Activated naive CD8-positive, alpha-beta T cell treated with anti-CD3 and anti-CD28 coated beads for 36 hours (primary cell): ENCODE data around the gene TBX2. TPM values are rescaled to one million over a fixed set of nuclear protein-coding genes. Genes with fewer than 3 reads are reported as not detected.

Experiments used
- DNase-seq: peaks from one replicate; pipeline ENCODE4 v3.0.0; 2021
- H3K27ac Mint-ChIP-seq: one replicate; pipeline ENCODE4 v1.8.0; 2022; ENCODE audit warnings: mild to moderate bottlenecking, moderate library complexity, mixed read lengths
- H3K27me3 Mint-ChIP-seq: one replicate; pipeline ENCODE4 v1.8.0; 2022; ENCODE audit warnings: mild to moderate bottlenecking, mixed read lengths
- H3K36me3 Mint-ChIP-seq: one replicate; pipeline ENCODE4 v1.8.0; 2021; ENCODE audit warnings: mild to moderate bottlenecking, mixed read lengths
- H3K4me1 Mint-ChIP-seq: one replicate; pipeline ENCODE4 v1.8.0; 2021; ENCODE audit warnings: mixed read lengths
- H3K4me3 Mint-ChIP-seq: one replicate; pipeline ENCODE4 v1.8.0; 2022; ENCODE audit warnings: mild to moderate bottlenecking, moderate library complexity, mixed read lengths
- H3K9me3 Mint-ChIP-seq: one replicate; pipeline ENCODE4 v1.8.0; 2022; ENCODE audit warnings: mixed read lengths
- total RNA-seq, 2 experiments: library from RNA; stranded (reverse); gene quantifications; one replicate each; pipeline ENCODE4 v1.2.3, GENCODE V29; 2021

TBX2 gene
- total RNA-seq, 2 experiments from 2014 or later, result not detected

DNA sequence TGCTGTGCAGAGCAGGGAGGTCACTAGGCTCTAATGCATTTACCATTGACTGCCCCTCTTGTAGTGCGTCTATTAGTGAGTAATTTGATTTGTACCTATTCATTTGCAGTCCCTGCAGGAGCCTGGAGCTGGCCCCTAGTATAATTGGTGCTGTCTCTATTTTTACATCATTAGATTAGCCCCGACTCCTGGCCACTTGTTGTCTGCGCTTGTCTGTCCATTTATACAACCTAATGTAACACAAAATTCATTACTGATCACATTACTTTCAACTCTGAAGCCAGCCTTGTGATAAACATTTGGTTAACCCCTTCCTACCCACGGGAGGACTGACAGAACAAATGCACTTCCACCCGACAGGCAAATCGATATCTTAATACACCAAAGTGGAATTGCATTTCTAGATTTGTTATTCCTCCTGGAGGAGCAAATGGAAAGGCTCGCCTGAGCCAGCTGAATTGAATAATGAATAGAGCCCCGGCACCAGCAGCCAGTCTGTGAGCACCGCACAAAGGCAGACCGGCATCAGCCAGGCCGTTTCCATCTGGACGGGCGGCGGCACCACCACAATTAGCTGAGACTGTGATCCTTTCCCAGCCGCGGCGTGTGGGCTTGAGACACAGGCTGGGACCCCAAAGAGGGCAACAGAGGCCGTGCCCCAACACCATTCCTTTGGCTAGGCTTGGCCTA, 18.7 kb upstream of the TBX2 start:
- Mint-ChIP-seq H3K27ac (no peak overlapping the region), H3K4me3 (no peak overlapping the region), H3K4me1 (no peaks in the 10 kb centered on the region), H3K9me3 (no peaks in the 10 kb centered on the region), H3K36me3 (peaks cover 2% of the 10 kb centered on the region), H3K27me3 (no peaks in the 10 kb centered on the region)
- no peak for DNase-seq

DNA sequence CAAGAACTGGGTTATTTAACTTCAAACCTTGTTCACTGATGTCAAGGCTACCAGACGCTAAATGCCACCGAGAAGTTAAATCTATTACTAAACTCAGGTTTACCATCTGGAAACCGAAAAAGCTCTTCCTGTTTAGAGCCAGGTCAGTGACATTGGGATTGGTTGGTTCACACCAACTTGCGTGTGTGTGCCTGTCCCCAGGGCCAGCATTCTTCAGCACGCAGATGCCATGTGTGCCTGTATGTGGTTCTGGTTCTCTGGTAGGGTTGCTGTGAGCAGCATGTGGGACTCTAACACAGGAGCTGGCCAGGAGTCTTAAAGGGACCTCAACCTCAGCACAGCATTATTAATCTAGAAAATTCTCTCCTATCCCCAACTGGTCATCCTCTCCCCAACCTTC, 18.1 kb upstream of the TBX2 start:
- Mint-ChIP-seq H3K4me3 (no peak overlapping the region), H3K36me3 (peaks cover 2% of the 10 kb centered on the region), H3K27me3 (no peaks in the 10 kb centered on the region), H3K27ac (no peak overlapping the region), H3K4me1 (no peaks in the 10 kb centered on the region), H3K9me3 (no peaks in the 10 kb centered on the region)
- DNase-seq, result no peak

- no peak overlapping the region for H3K27ac Mint-ChIP-seq
- H3K36me3 Mint-ChIP-seq, result peaks cover 2% of the 10 kb centered on the region
- H3K4me1 Mint-ChIP-seq, result no peaks in the 10 kb centered on the region
- H3K27me3 Mint-ChIP-seq, result no peaks in the 10 kb centered on the region
- H3K9me3 Mint-ChIP-seq, result no peaks in the 10 kb centered on the region
- H3K4me3 Mint-ChIP-seq, result no peak overlapping the region
- no peak for DNase-seq
Observed at GRCh38 chr17:61382796-61383688, 16.6 kb upstream of the TBX2 start.

DNA sequence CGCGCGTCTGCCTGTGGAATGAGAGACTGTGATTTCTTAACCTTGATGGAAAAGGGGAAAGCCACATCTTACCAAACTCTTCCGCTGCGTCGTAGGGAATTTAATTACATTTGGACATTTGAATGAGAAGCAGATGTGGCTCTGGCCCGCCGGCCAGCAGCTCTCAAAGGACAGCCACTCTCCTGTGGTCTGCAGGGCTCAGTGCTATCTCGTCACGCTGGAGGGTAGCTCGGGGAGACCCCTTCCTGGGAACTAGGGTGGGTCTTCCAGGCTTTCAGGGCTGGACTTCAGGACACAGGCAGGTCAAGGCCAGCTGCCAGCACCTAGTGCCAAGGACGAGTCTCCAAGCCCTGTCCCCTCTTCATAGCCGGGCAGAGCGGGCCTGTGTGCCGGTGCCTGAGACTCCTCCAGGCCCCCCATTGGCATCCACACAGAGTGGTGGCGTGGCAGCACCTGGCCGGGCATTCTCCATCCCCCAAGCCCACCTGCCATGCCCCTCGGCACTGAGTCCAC, 15.9 kb upstream of the TBX2 start:
- Mint-ChIP-seq H3K27ac (peak overlapping the region; percentile 42), H3K4me1 (no peaks in the 10 kb centered on the region), H3K4me3 (no peak overlapping the region), H3K9me3 (no peaks in the 10 kb centered on the region), H3K36me3 (peaks cover 2% of the 10 kb centered on the region), H3K27me3 (no peaks in the 10 kb centered on the region)
- no peak for DNase-seq

DNA sequence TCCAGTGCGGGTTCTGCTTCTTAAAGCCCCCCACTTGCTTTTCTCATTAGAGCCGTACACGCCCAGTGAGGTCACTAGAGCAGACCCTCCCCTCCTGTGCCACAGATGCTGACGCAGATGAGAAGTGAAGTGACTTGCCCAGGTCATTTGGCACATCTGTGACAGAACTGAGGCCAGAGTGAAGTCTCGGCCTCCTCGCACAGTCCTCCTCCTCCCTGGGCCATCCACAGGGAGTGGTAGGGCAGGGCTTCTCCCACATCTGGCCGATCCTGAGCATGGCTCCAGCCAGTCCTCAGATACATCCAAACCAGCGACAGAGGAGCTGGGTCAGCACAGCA, 15.3 kb upstream of the TBX2 start:
- Mint-ChIP-seq H3K36me3 (peaks cover 2% of the 10 kb centered on the region), H3K9me3 (no peaks in the 10 kb centered on the region), H3K4me1 (no peaks in the 10 kb centered on the region), H3K27ac (no peak overlapping the region), H3K27me3 (peaks cover 4% of the 10 kb centered on the region), H3K4me3 (no peak overlapping the region)
- no peak for DNase-seq

DNA sequence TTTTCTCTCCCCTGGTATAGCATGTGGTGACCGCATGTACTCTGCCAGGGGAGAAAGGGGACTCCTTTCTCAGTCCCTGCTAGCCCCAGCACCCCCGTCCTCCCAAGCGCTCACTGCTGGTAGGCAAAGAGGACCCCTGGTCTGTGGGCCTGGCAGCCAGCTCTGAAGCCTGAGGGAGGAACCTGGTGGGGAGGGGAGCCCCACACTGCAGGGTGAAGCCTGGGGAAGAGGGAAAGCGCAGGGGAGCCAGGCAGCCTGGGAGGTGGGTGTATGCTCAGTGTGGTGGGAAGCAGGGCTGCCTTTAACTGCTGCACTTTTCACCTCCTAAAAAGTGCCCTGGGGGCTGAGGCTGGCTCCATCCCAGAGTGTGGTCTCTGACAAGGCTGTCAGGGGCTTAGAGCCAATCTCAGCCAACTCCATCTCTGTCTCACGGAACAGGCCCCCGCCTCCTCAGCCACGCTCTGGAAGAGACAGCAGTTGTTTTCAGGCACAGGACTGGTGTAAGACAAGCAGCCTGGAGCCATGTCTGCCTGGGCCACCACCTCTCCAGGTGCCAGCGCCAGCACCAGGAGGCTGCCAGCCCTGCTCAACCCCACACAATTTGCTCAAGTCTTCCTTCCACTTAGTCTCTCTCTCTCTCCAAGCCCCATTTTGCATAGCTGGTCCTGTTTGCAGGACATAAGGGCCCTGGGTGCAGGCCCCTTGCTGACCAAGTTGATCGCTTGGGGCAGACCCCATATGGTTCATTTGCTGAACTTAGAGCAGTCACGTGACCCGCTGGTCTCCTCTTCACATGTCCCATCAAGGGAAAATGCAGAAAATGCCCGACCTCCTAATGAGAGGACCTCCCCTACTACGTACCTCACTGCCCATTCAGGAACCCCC, 14.7 kb upstream of the TBX2 start:
- peaks cover 4% of the 10 kb centered on the region for H3K27me3 Mint-ChIP-seq
- H3K4me3 Mint-ChIP-seq, result no peak overlapping the region
- H3K9me3 Mint-ChIP-seq, result no peaks in the 10 kb centered on the region
- no peak overlapping the region for H3K27ac Mint-ChIP-seq
- H3K36me3 Mint-ChIP-seq, result peaks cover 2% of the 10 kb centered on the region
- no peak for DNase-seq
- H3K4me1 Mint-ChIP-seq, result no peaks in the 10 kb centered on the region

- H3K4me1 Mint-ChIP-seq, result no peaks in the 10 kb centered on the region
- no peak for DNase-seq
- no peak overlapping the region for H3K27ac Mint-ChIP-seq
- no peaks in the 10 kb centered on the region for H3K9me3 Mint-ChIP-seq
- H3K27me3 Mint-ChIP-seq, result peaks cover 4% of the 10 kb centered on the region
- H3K36me3 Mint-ChIP-seq, result peaks cover 2% of the 10 kb centered on the region
- no peak overlapping the region for H3K4me3 Mint-ChIP-seq
Observed at GRCh38 chr17:61385577-61386236, 13.9 kb upstream of the TBX2 start.

DNA sequence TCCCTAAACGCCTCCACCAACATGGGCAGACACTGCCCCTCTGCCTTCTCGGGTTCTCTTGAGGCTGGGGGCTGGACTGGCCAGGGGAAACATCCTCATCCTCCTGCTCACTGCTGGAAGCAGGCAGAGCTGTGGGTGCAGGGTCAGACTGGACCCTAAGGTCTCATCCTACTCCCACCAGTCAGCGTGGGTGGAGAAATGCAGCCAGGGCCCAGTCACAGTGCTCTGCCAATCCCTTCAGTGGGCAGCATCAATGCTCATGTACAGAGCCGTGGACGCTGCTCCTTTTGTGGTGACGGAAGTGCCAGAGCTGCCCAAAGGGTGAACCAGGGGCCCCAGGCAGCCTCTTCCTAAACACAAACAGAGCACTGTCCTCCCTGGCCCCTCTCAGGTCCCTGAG, 13.4 kb upstream of the TBX2 start:
- peaks cover 2% of the 10 kb centered on the region for H3K36me3 Mint-ChIP-seq
- H3K9me3 Mint-ChIP-seq, result no peaks in the 10 kb centered on the region
- peaks cover 4% of the 10 kb centered on the region for H3K27me3 Mint-ChIP-seq
- H3K4me1 Mint-ChIP-seq, result no peaks in the 10 kb centered on the region
- H3K4me3 Mint-ChIP-seq, result no peak overlapping the region
- no peak for DNase-seq
- no peak overlapping the region for H3K27ac Mint-ChIP-seq

DNA sequence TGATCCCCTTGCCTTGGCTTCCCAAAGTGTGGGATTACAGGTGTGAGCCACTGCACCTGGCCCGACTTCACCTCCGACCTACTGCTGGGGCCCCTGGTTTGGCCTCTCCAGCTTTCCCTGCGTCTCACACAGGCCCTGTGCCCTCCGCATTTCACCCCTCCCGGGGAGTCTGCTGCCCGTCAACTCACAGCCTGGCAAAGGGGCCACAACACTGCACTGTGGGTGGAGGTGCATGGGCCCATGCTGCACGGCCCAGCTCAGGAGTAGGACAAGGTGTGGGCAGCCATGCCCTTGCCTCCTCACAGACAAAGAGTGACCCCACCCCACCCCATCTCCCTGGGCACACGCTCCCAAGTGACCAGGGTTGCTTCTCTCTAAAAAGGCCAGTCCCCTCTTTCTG, 12.6 kb upstream of the TBX2 start:
- H3K9me3 Mint-ChIP-seq, result no peaks in the 10 kb centered on the region

GRCh38 chr17:61387511-61388305, 11.9 kb upstream of the TBX2 start:
- Mint-ChIP-seq H3K27ac (no peak overlapping the region), H3K27me3 (peaks cover 4% of the 10 kb centered on the region), H3K36me3 (no peaks in the 10 kb centered on the region), H3K4me1 (no peaks in the 10 kb centered on the region), H3K9me3 (no peaks in the 10 kb centered on the region), H3K4me3 (no peak overlapping the region)
- DNase-seq, result no peak

More for the DNA sequence above, 12.6 kb upstream of the TBX2 start:
- no peak overlapping the region for H3K27ac Mint-ChIP-seq
- no peak for DNase-seq
- peaks cover 4% of the 10 kb centered on the region for H3K27me3 Mint-ChIP-seq
- H3K4me1 Mint-ChIP-seq, result no peaks in the 10 kb centered on the region
- no peak overlapping the region for H3K4me3 Mint-ChIP-seq
- H3K36me3 Mint-ChIP-seq, result no peaks in the 10 kb centered on the region

- no peak overlapping the region for H3K27ac Mint-ChIP-seq
- H3K9me3 Mint-ChIP-seq, result no peaks in the 10 kb centered on the region
- no peak for DNase-seq
- H3K4me1 Mint-ChIP-seq, result no peaks in the 10 kb centered on the region
- no peaks in the 10 kb centered on the region for H3K36me3 Mint-ChIP-seq
- peaks cover 4% of the 10 kb centered on the region for H3K27me3 Mint-ChIP-seq
- H3K4me3 Mint-ChIP-seq, result no peak overlapping the region
Observed at GRCh38 chr17:61388561-61389356, 10.9 kb upstream of the TBX2 start.

DNA sequence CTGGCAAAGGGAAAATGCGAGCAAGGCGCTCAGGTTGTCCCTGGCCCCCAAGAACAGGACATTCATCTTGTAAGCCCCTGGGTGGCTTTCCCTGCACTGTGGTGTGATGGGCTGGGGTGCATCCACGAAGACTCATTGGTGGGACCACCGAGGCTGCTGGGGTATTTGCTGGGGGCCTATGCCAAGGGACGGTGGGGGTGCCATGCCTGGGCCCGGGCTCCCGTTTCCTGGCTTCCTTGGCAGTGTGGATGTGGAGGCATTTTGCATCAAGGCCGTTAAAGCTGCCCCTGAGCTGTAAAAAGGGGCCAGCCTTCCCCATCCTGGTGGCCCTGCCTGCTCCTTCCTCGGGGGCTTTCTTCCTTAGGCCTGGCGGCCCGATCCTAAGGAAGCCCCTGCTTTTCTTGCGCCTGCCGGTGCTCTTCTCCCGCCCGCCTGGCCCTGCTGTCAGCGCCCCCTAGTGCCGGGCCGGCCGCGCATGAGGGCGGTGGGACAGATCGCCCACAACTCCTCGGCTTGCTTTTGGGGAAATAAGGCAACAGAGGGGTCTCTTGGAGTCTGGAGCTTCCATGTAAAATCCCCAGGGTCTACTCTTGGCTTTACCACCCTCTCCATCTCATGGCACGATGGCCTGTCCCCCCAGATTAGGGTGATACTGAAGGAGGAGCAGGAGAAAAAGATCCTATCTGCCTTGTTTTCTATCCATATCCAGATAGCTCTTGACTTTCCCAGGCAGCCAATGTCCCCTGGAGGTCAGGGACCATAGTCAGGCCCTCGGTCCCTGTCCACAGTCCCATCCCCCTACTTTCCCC, 9.8 kb upstream of the TBX2 start:
- H3K9me3 Mint-ChIP-seq, result no peaks in the 10 kb centered on the region
- H3K27me3 Mint-ChIP-seq, result peaks cover 10% of the 10 kb centered on the region
- H3K36me3 Mint-ChIP-seq, result no peaks in the 10 kb centered on the region
- DNase-seq, result peak; percentile 68
- no peak overlapping the region for H3K4me3 Mint-ChIP-seq
- H3K27ac Mint-ChIP-seq, result no peak overlapping the region
- no peaks in the 10 kb centered on the region for H3K4me1 Mint-ChIP-seq

DNA sequence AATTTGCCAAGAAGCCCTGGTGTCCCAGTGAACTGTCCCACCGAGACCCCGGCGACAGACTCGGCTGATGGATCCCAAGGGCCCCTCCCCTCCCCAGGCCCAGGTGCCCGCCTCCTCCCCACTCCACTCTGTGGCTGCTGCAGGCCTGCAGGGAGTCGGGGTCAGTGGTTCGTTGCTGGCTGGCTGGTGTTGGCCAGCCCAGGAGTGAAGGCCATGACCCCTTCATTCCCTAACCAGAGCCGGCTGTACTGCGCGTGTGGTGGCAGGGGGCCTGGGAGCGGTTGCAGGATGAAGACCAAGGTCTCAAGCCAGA, 9.2 kb upstream of the TBX2 start:
- peaks cover 16% of the 10 kb centered on the region for H3K27me3 Mint-ChIP-seq
- H3K4me3 Mint-ChIP-seq, result no peak overlapping the region
- no peaks in the 10 kb centered on the region for H3K36me3 Mint-ChIP-seq
- DNase-seq, result no peak
- no peaks in the 10 kb centered on the region for H3K9me3 Mint-ChIP-seq
- no peaks in the 10 kb centered on the region for H3K4me1 Mint-ChIP-seq
- no peak overlapping the region for H3K27ac Mint-ChIP-seq
